Measurements from ENCODE around the gene COL13A1. TPM values are rescaled to one million over a fixed set of nuclear protein-coding genes. Genes with fewer than 3 reads are reported as not detected.

The COL13A1 gene
- total RNA-seq, 1 donor from 2014 or later = 2.5 TPM

DNA sequence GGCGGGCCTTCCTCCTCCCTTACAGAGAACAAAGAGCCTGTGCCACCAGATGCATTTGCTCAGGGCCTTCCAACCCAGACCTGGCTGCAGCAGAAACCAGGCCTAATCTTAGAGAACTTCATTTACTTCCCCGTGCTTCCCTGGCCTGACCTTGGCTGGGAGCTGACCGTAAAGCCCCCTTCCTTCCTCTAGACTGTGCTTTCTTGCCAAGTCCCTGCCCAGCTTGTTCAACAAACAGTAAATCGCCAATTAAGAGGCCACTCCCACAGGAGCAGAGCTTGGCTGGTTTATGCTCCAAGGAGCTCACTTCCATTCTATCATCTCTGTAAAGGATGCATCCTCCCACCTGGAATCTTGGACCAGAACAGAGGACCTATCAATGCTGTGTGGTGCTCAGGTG is 110.9 kb downstream of the COL13A1 start:
- H3K4me1 ChIP-seq = peaks cover 26% of the 10 kb centered on the region
- H3K27ac ChIP-seq (replicated peaks) = no peak overlapping the region
- DNase-seq = no peak
- peaks cover 26% of the 10 kb centered on the region for H3K27me3 ChIP-seq (ENCODE audit: low read depth)
- H3K36me3 ChIP-seq = no peaks in the 10 kb centered on the region
- H3K9me3 ChIP-seq (replicated peaks) = no peaks in the 10 kb centered on the region
- intact Hi-C loops (cut with micrococcal nuclease) = loop anchor here (10.0 kb wide), 1 partner anchor 268 kb away; no protein-coding TSS in a partner anchor
- H3K4me3 ChIP-seq = no peak overlapping the region
- no peak for TF ChIP-seq CTCF (IDR thresholded peaks at IDR 0.05; ENCODE audit: borderline replicate concordance)

- Histone ChIP-seq H3K27me3 (ENCODE audit: low read depth) (peaks cover 26% of the 10 kb centered on the region), H3K4me1 (peaks cover 26% of the 10 kb centered on the region), H3K27ac (replicated peaks) (no peak overlapping the region), H3K36me3 (no peaks in the 10 kb centered on the region), H3K4me3 (no peak overlapping the region), H3K9me3 (replicated peaks) (no peaks in the 10 kb centered on the region)
- no peak for DNase-seq
- intact Hi-C loops (cut with micrococcal nuclease) = loop anchor here (10.0 kb wide), 1 partner anchor 269 kb away; no protein-coding TSS in a partner anchor
- no peak for TF ChIP-seq CTCF (IDR thresholded peaks at IDR 0.05; ENCODE audit: borderline replicate concordance)
Observed at GRCh38 chr10:69913606-69914382, 112.1 kb downstream of the COL13A1 start.

- peak; percentile 68 for DNase-seq
- H3K4me3 ChIP-seq = no peak overlapping the region
- no peaks in the 10 kb centered on the region for H3K36me3 ChIP-seq
- no peaks in the 10 kb centered on the region for H3K9me3 ChIP-seq (replicated peaks)
- intact Hi-C loops (cut with micrococcal nuclease) = loop anchor here (10.0 kb wide), 1 partner anchor 270 kb away; no protein-coding TSS in a partner anchor
- no peak overlapping the region for H3K27ac ChIP-seq (replicated peaks)
- peaks cover 26% of the 10 kb centered on the region for H3K4me1 ChIP-seq
- TF ChIP-seq CTCF (IDR thresholded peaks at IDR 0.05; ENCODE audit: borderline replicate concordance) = peak; percentile 95
- peaks cover 26% of the 10 kb centered on the region for H3K27me3 ChIP-seq (ENCODE audit: low read depth)
Observed at GRCh38 chr10:69914398-69915214, 112.9 kb downstream of the COL13A1 start.

DNA sequence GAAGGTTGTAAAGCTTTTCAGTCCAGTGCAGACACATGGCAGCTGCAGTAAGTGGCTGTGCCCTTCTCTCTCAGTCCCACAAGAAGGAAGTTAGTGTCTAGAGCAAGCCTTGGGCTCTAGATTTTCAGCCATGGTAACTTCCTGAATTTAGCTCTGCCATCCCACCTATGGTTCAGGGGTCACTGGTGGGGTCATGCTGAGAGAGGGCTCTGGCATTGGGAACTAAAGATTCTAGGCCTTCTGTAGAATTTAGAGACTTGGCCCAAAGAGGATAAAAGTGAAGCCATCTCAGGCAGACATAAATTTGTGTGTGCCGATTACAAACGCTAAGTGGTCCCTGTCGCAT is 113.5 kb downstream of the COL13A1 start:
- Histone ChIP-seq H3K36me3 (no peaks in the 10 kb centered on the region), H3K9me3 (replicated peaks) (no peaks in the 10 kb centered on the region), H3K4me1 (peaks cover 26% of the 10 kb centered on the region), H3K4me3 (no peak overlapping the region), H3K27me3 (ENCODE audit: low read depth) (peaks cover 31% of the 10 kb centered on the region), H3K27ac (replicated peaks) (no peak overlapping the region)
- TF ChIP-seq CTCF (IDR thresholded peaks at IDR 0.05; ENCODE audit: borderline replicate concordance) = no peak
- intact Hi-C loops (cut with micrococcal nuclease) = loop anchor here (10.0 kb wide), 1 partner anchor 270 kb away; no protein-coding TSS in a partner anchor
- no peak for DNase-seq

DNA sequence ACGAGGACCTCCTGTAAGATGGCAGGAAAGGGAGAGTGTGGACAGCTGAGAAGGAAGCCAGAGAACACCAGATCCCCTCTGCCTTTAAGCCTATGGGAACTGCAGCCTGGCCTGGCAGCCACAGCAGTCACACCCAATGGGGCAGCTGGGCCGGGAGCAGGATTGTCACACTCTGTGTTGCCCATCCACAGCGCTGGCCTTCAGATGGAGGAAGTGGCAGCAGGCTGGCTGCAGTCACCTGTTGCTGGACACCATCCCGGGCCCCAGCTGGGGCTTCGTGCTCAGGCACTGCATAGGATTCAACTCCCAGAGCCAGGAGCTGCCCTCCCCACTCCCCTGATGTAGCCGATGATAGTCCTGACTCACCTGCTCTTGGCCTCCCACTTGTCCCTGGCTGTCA is 114.4 kb downstream of the COL13A1 start:
- Histone ChIP-seq H3K27me3 (ENCODE audit: low read depth) (peaks cover 31% of the 10 kb centered on the region), H3K4me1 (peaks cover 23% of the 10 kb centered on the region), H3K9me3 (replicated peaks) (no peaks in the 10 kb centered on the region), H3K27ac (replicated peaks) (no peak overlapping the region), H3K36me3 (no peaks in the 10 kb centered on the region), H3K4me3 (no peak overlapping the region)
- no peak for DNase-seq
- no peak for TF ChIP-seq CTCF (IDR thresholded peaks at IDR 0.05; ENCODE audit: borderline replicate concordance)
- intact Hi-C loops (cut with micrococcal nuclease) = loop anchor here (10.0 kb wide), 1 partner anchor 271 kb away; no protein-coding TSS in a partner anchor
